SK-N-MC (cell line): ENCODE data around the gene PEX14.

Source experiments
- EZH2 ChIP-seq: fragments of 200-600 bp; sonication (generic); IDR thresholded peaks from one replicate; pipeline ENCODE4 v1.6.1; 2017; ENCODE audit warnings: antibody characterized with exemption
- FOXP2 ChIP-seq: optimal IDR thresholded peaks from 2 replicates; pipeline ENCODE3; 2011; ENCODE audit warnings: mild to moderate bottlenecking, moderate library complexity; ENCODE audit not compliant: insufficient read depth; ENCODE audit errors: extremely low read length, control extremely low read depth
- POLR2AphosphoS5 ChIP-seq: IDR thresholded peaks from 2 replicates; pipeline ENCODE4 v1.6.1; 2012; ENCODE audit warnings: mild to moderate bottlenecking, low read depth, low read length, borderline replicate concordance

DNA sequence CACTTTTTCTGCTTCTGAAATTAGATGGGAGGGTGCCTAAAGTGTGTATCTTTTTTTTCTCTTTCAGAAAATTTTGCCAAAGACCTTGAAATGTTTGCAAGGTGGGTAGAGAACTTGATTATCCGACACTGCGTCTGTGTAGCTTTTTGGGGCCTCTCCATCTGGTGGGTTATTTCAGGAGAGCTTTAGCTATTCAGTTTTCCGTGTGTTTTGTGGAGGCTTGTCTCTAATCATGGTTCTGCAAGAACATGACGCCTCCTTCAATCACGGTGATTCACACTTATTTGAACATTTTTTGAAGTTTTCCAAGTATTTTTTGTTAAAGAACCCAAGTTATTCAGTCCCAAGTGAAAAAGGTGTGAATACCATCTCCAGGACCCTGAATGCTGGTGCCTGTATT is 40.2 kb upstream of the PEX14 start:
- no peak for TF ChIP-seq POLR2AphosphoS5
- TF ChIP-seq EZH2, result no peak
- no peak for TF ChIP-seq FOXP2
